Tibial nerve (tissue), 4 donors: ENCODE measurements around the gene VSTM2B. TPM values are rescaled to one million over a fixed set of nuclear protein-coding genes. Genes with fewer than 3 reads are reported as not detected.

Experiments used
- DNase-seq, 2 donors: peaks; one replicate each; pipeline ENCODE4 v3.0.0-alpha.2; 2019; ENCODE audit warnings: low spot score in 2 of 2
- H3K27ac ChIP-seq, 4 donors: fragments of 200-600 bp; sonication (generic) in 3 of 4; one replicate each; pipeline ENCODE4 v1.5.1; 2017 to 2019; ENCODE audit warnings: mild to moderate bottlenecking in 1 of 4
- H3K27me3 ChIP-seq, 2 donors: fragments of 200-600 bp; sonication (generic) in 1 of 2; one replicate each; pipeline versions ENCODE4 v1.5.1 to v1.6.0; 2017 to 2019
- H3K36me3 ChIP-seq, 3 donors: fragments of 200-600 bp; sonication (generic); one replicate each; pipeline ENCODE4 v1.5.1; 2018 to 2019
- H3K4me1 ChIP-seq, 4 donors: fragments of 200-600 bp; sonication (generic) in 3 of 4; one replicate each; pipeline ENCODE4 v1.5.1; 2017 to 2019
- H3K4me3 ChIP-seq, 4 donors: fragments of 200-600 bp; sonication (generic) in 3 of 4; one replicate each; pipeline ENCODE4 v1.5.1; 2017 to 2019; ENCODE audit warnings: mild to moderate bottlenecking in 1 of 4, moderate library complexity in 1 of 4
- H3K9me3 ChIP-seq, 4 donors: fragments of 200-600 bp; sonication (generic) in 3 of 4; one replicate each; pipeline ENCODE4 v1.5.1; 2017 to 2019
- CTCF ChIP-seq, 5 experiments: fragments of 200-600 bp in 3 of 5; fragments of 450-650 bp in 2 of 5; sonication (generic) in 3 of 5; IDR thresholded peaks; one replicate each; pipeline ENCODE4 v1.5.1; 2016 to 2019; ENCODE audit warnings: antibody characterized with exemption in 5 of 5, mild to moderate bottlenecking in 3 of 5, moderate library complexity in 2 of 5
- EP300 ChIP-seq, 2 donors: sonication (generic); formaldehyde crosslinking; IDR thresholded peaks; one replicate each; pipeline ENCODE4 v1.6.1; 2017; ENCODE audit warnings: antibody characterized with exemption in 2 of 2, mild to moderate bottlenecking in 1 of 2
- POLR2A ChIP-seq, 2 donors: fragments of 450-650 bp; IDR thresholded peaks; one replicate each; pipeline ENCODE4 v1.6.1; 2017; ENCODE audit warnings: antibody characterized with exemption in 2 of 2, mild to moderate bottlenecking in 2 of 2, moderate library complexity in 2 of 2
- WGBS, 2 donors: methylation state at CpG; one replicate each; pipeline ENCODE4 v1.1.5; 2018; 5-methylcytosine and 5-hydroxymethylcytosine counted together
- total RNA-seq, 4 donors: library from RNA; depleted of rRNA; stranded (reverse); fragments of >200 nt; gene quantifications; one replicate each; pipeline ENCODE4 v1.1.0, GENCODE V29; 2016

The VSTM2B gene
- total RNA-seq, 4 donors from 2014 or later, result not detected

GRCh38 chr19:29495901-29496441 lies 29.8 kb upstream of the VSTM2B start:
- H3K4me1 ChIP-seq, result no peaks in the 10 kb centered on the region
- DNase-seq, result no peak
- no peaks in the 10 kb centered on the region for H3K9me3 ChIP-seq
- no peaks in the 10 kb centered on the region for H3K27me3 ChIP-seq
- no peaks in the 10 kb centered on the region for H3K36me3 ChIP-seq
- H3K4me3 ChIP-seq, result no peak overlapping the region
- WGBS, 2 donors, result 79 to 88% methylated on average over 2 to 4 of the region's 5 CpGs
- TF ChIP-seq CTCF (IDR thresholded peaks at IDR 0.05), result no peak
- no peak for TF ChIP-seq POLR2A (IDR thresholded peaks at IDR 0.05)
- no peak for TF ChIP-seq EP300 (IDR thresholded peaks at IDR 0.05)
- H3K27ac ChIP-seq, result no peak overlapping the region

- DNase-seq, result no peak
- Histone ChIP-seq H3K27ac (no peak overlapping the region), H3K4me3 (no peak overlapping the region), H3K36me3 (no peaks in the 10 kb centered on the region), H3K4me1 (no peaks in the 10 kb centered on the region), H3K9me3 (no peaks in the 10 kb centered on the region), H3K27me3 (no peaks in the 10 kb centered on the region)
- TF ChIP-seq CTCF (IDR thresholded peaks at IDR 0.05), result no peak
- TF ChIP-seq POLR2A (IDR thresholded peaks at IDR 0.05), result no peak
- TF ChIP-seq EP300 (IDR thresholded peaks at IDR 0.05), result no peak
- WGBS, 2 donors, result 65 to 66% methylated on average over 3 of the region's 3 CpGs
Observed at GRCh38 chr19:29497241-29497640, 28.6 kb upstream of the VSTM2B start.

- no peak for DNase-seq
Observed at GRCh38 chr19:29497686-29498436, 27.9 kb upstream of the VSTM2B start.

GRCh38 chr19:29499261-29499920 lies 26.4 kb upstream of the VSTM2B start:
- Histone ChIP-seq H3K4me3 (no peak overlapping the region), H3K9me3 (no peaks in the 10 kb centered on the region), H3K27ac (no peak overlapping the region), H3K36me3 (no peaks in the 10 kb centered on the region), H3K27me3 (no peaks in the 10 kb centered on the region), H3K4me1 (peaks cover 0 to 11% (median 0%) of the 10 kb centered on the region in 4 donors)
- no peak for DNase-seq
- 66 to 67% methylated on average over 11 to 14 of the region's 14 CpGs for WGBS, 2 donors
- TF ChIP-seq EP300 (IDR thresholded peaks at IDR 0.05) (no peak), POLR2A (IDR thresholded peaks at IDR 0.05) (no peak), CTCF (IDR thresholded peaks at IDR 0.05) (no peak)

More at GRCh38 chr19:29497686-29498436, 27.9 kb upstream of the VSTM2B start:
- Histone ChIP-seq H3K9me3 (no peaks in the 10 kb centered on the region), H3K4me1 (peaks cover 0 to under 1% (median 0%) of the 10 kb centered on the region in 4 donors), H3K4me3 (no peak overlapping the region), H3K27me3 (no peaks in the 10 kb centered on the region), H3K36me3 (no peaks in the 10 kb centered on the region), H3K27ac (no peak overlapping the region)
- 76 to 79% methylated on average over 12 of the region's 12 CpGs for WGBS, 2 donors
- TF ChIP-seq POLR2A (IDR thresholded peaks at IDR 0.05) (no peak), EP300 (IDR thresholded peaks at IDR 0.05) (no peak), CTCF (IDR thresholded peaks at IDR 0.05) (no peak)
